Tibial nerve (tissue), 4 donors: ENCODE data around the gene ANAPC13. TPM values are rescaled to one million over a fixed set of nuclear protein-coding genes. Genes with fewer than 3 reads are reported as not detected.
A peak's percentile ranks its signal among the peaks of the same experiment; 100 is the strongest.

Experiments
- DNase-seq, 2 donors: peaks; one replicate each; pipeline ENCODE4 v3.0.0-alpha.2; 2019; ENCODE audit warnings: low spot score in 2 of 2
- H3K27ac ChIP-seq, 4 donors: fragments of 200-600 bp; sonication (generic) in 3 of 4; one replicate each; pipeline ENCODE4 v1.5.1; 2017 to 2019; ENCODE audit warnings: mild to moderate bottlenecking in 1 of 4
- H3K27me3 ChIP-seq, 2 donors: fragments of 200-600 bp; sonication (generic) in 1 of 2; one replicate each; pipeline versions ENCODE4 v1.5.1 to v1.6.0; 2017 to 2019
- H3K36me3 ChIP-seq, 3 donors: fragments of 200-600 bp; sonication (generic); one replicate each; pipeline ENCODE4 v1.5.1; 2018 to 2019
- H3K4me1 ChIP-seq, 4 donors: fragments of 200-600 bp; sonication (generic) in 3 of 4; one replicate each; pipeline ENCODE4 v1.5.1; 2017 to 2019
- H3K4me3 ChIP-seq, 4 donors: fragments of 200-600 bp; sonication (generic) in 3 of 4; one replicate each; pipeline ENCODE4 v1.5.1; 2017 to 2019; ENCODE audit warnings: mild to moderate bottlenecking in 1 of 4, moderate library complexity in 1 of 4
- H3K9me3 ChIP-seq, 4 donors: fragments of 200-600 bp; sonication (generic) in 3 of 4; one replicate each; pipeline ENCODE4 v1.5.1; 2017 to 2019
- CTCF ChIP-seq, 5 experiments: fragments of 200-600 bp in 3 of 5; fragments of 450-650 bp in 2 of 5; sonication (generic) in 3 of 5; IDR thresholded peaks; one replicate each; pipeline ENCODE4 v1.5.1; 2016 to 2019; ENCODE audit warnings: antibody characterized with exemption in 5 of 5, mild to moderate bottlenecking in 3 of 5, moderate library complexity in 2 of 5
- EP300 ChIP-seq, 2 donors: sonication (generic); formaldehyde crosslinking; IDR thresholded peaks; one replicate each; pipeline ENCODE4 v1.6.1; 2017; ENCODE audit warnings: antibody characterized with exemption in 2 of 2, mild to moderate bottlenecking in 1 of 2
- POLR2A ChIP-seq, 2 donors: fragments of 450-650 bp; IDR thresholded peaks; one replicate each; pipeline ENCODE4 v1.6.1; 2017; ENCODE audit warnings: antibody characterized with exemption in 2 of 2, mild to moderate bottlenecking in 2 of 2, moderate library complexity in 2 of 2
- WGBS, 2 donors: methylation state at CpG; one replicate each; pipeline ENCODE4 v1.1.5; 2018; 5-methylcytosine and 5-hydroxymethylcytosine counted together
- total RNA-seq, 4 donors: library from RNA; depleted of rRNA; stranded (reverse); fragments of >200 nt; gene quantifications; one replicate each; pipeline ENCODE4 v1.1.0, GENCODE V29; 2016

ANAPC13 gene
- total RNA-seq, 4 donors from 2014 or later: 32.7 to 56.8 (median 49.1) TPM

- Histone ChIP-seq H3K27ac (no peak overlapping the region), H3K9me3 (no peaks in the 10 kb centered on the region), H3K27me3 (no peaks in the 10 kb centered on the region), H3K36me3 (no peaks in the 10 kb centered on the region), H3K4me1 (peaks cover 0 to 37% (median 15%) of the 10 kb centered on the region in 4 donors), H3K4me3 (no peak overlapping the region)
- WGBS, 2 donors: 85 to 91% methylated on average over 10 of the region's 10 CpGs
- TF ChIP-seq POLR2A (IDR thresholded peaks at IDR 0.05): no peak
- TF ChIP-seq CTCF (IDR thresholded peaks at IDR 0.05): no peak
- no peak for TF ChIP-seq EP300 (IDR thresholded peaks at IDR 0.05)
- DNase-seq: no peak
Measured at GRCh38 chr3:134458406-134458945, 27.3 kb downstream of the ANAPC13 start.

DNA sequence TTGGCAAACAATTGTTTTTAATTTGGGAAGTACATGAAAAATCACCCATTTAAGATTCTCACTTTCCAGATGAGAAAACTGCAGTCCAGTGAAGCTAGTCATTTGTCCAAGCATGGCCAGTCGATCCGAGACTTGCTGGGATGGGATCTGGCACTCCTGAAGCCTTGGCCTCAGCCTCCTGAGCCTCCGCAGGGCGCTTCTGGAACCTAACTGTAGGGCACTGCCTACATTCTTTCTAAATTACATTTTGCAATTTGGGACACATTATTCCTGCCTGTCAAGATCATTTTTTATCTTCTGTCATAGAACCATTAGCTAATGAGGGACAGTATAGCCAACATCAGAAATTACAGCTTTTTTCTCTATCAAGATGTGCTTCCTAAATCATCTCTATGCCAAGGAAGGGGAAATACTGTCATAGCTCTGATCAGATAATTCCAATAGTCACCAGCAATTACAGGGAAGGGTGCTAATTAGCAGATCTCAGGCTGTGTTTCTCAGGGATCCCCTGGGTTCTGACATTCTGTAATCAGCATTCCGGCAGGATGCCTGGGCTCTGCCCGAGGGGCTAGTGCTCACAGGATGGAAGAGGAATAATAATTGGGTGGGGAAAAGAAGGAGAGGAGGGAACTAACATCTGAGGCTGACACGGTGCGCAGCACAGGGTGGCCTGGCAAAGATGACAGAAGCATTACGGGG lies 28.3 kb downstream of the ANAPC13 start:
- no peak overlapping the region for H3K4me3 ChIP-seq
- 82 to 91% methylated on average over 9 of the region's 9 CpGs for WGBS, 2 donors
- no peak for TF ChIP-seq POLR2A (IDR thresholded peaks at IDR 0.05)
- TF ChIP-seq CTCF (IDR thresholded peaks at IDR 0.05): no peak
- no peak for TF ChIP-seq EP300 (IDR thresholded peaks at IDR 0.05)
- DNase-seq: peak in 1 of 2 donors; percentile 1
- peaks cover 0 to 27% (median 7%) of the 10 kb centered on the region in 4 donors for H3K4me1 ChIP-seq
- H3K36me3 ChIP-seq: no peaks in the 10 kb centered on the region
- H3K9me3 ChIP-seq: no peaks in the 10 kb centered on the region
- no peaks in the 10 kb centered on the region for H3K27me3 ChIP-seq
- no peak overlapping the region for H3K27ac ChIP-seq

DNA sequence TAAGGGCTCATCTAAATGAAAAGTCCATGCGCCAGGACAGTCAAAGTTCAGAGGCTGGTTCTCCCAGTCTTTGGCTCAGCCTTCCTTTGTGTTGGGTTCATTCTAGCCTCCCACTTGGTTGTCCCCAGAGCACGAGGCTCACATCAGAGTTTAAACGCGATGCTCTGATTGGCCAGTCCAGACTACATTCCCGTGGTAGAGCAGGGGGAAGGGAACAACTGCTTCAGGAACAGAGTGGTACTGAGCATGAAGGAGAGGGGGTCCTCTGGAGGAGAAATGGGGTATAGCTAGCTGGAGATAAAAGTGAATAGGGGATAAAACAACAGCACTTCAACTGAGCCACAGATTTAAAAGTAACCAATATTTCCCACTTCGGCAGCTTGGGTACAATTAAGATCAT lies 32.2 kb downstream of the ANAPC13 start:
- Histone ChIP-seq H3K27ac (no peak overlapping the region), H3K36me3 (no peaks in the 10 kb centered on the region), H3K9me3 (no peaks in the 10 kb centered on the region), H3K27me3 (no peaks in the 10 kb centered on the region), H3K4me3 (no peak overlapping the region), H3K4me1 (peaks cover 0 to 22% (median 0%) of the 10 kb centered on the region in 4 donors)
- peak in 1 of 2 donors; percentile 4 for DNase-seq
- no peak for TF ChIP-seq EP300 (IDR thresholded peaks at IDR 0.05)
- no peak for TF ChIP-seq POLR2A (IDR thresholded peaks at IDR 0.05)
- TF ChIP-seq CTCF (IDR thresholded peaks at IDR 0.05): no peak
- WGBS, 2 donors: 54% methylated on average over 6 of the region's 6 CpGs

GRCh38 chr3:134449951-134450350 lies 35.8 kb downstream of the ANAPC13 start:
- Histone ChIP-seq H3K27ac (no peak overlapping the region), H3K27me3 (no peaks in the 10 kb centered on the region), H3K4me3 (no peak overlapping the region), H3K36me3 (no peaks in the 10 kb centered on the region), H3K9me3 (peaks cover 0 to 8% (median 0%) of the 10 kb centered on the region in 4 donors), H3K4me1 (peaks cover 0 to 50% (median 7%) of the 10 kb centered on the region in 4 donors)
- TF ChIP-seq EP300 (IDR thresholded peaks at IDR 0.05) (no peak), CTCF (IDR thresholded peaks at IDR 0.05) (no peak), POLR2A (IDR thresholded peaks at IDR 0.05) (no peak)
- no peak for DNase-seq
- WGBS, 2 donors: 69 to 82% methylated on average over 3 of the region's 3 CpGs

DNA sequence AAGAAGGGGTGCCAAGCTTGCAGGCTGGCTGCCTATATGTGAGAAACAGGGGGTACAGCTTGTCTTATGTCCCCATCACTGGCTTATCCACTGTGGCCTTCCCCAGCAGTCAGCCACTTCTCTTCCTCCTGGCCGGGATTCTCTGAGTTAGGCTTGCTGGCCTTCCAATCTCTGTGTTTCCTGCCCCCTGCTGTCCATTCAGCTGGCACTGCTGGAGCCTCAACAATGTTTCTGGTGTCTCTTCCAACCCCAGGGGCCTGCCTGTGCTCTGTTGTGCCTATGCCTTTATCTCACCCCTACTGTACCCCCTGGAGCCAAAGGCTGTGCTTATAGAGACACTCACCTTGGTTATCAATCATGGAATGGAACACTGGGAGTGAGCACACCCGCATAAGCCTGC lies 36.5 kb downstream of the ANAPC13 start:
- 59 to 60% methylated on average over 2 of the region's 2 CpGs for WGBS, 2 donors
- DNase-seq: peak in 1 of 2 donors; percentile 47
- peaks cover 0 to 50% (median 7%) of the 10 kb centered on the region in 4 donors for H3K4me1 ChIP-seq
- H3K4me3 ChIP-seq: no peak overlapping the region
- no peak for TF ChIP-seq EP300 (IDR thresholded peaks at IDR 0.05)
- TF ChIP-seq CTCF (IDR thresholded peaks at IDR 0.05): peak in 3 of 5 experiments; percentile 21 to 62 (median 42)
- H3K36me3 ChIP-seq: no peaks in the 10 kb centered on the region
- H3K27ac ChIP-seq: no peak overlapping the region
- H3K27me3 ChIP-seq: no peaks in the 10 kb centered on the region
- H3K9me3 ChIP-seq: peaks cover 0 to 9% (median 0%) of the 10 kb centered on the region in 4 donors
